Measurements from ENCODE around the gene PRDM2.

PRDM2 gene

GRCh38 chr1:13816016-13816760, 116.2 kb downstream of the PRDM2 start:
- no peak for DNase-seq

- no peak for DNase-seq
Measured at GRCh38 chr1:13817906-13818305, 117.9 kb downstream of the PRDM2 start.

GRCh38 chr1:13818926-13819325, 118.9 kb downstream of the PRDM2 start:
- DNase-seq: no peak

GRCh38 chr1:13819642-13820041, 119.7 kb downstream of the PRDM2 start:
- DNase-seq: no peak

GRCh38 chr1:13820055-13820454, 120.1 kb downstream of the PRDM2 start:
- no peak for DNase-seq

- no peak for DNase-seq
Measured at GRCh38 chr1:13820456-13820855, 120.5 kb downstream of the PRDM2 start.

GRCh38 chr1:13823126-13823880, 123.3 kb downstream of the PRDM2 start:
- no peak for DNase-seq

GRCh38 chr1:13823936-13824335, 123.9 kb downstream of the PRDM2 start:
- DNase-seq: no peak

GRCh38 chr1:13824626-13825025, 124.6 kb downstream of the PRDM2 start:
- no peak for DNase-seq

GRCh38 chr1:13825033-13825432, 125.0 kb downstream of the PRDM2 start:
- DNase-seq: no peak

- no peak for DNase-seq
Measured at GRCh38 chr1:13826009-13826408, 126.0 kb downstream of the PRDM2 start.

GRCh38 chr1:13826591-13826990, 126.6 kb downstream of the PRDM2 start:
- no peak for DNase-seq

GRCh38 chr1:13828454-13829151, 128.6 kb downstream of the PRDM2 start:
- DNase-seq: no peak

GRCh38 chr1:13829152-13829769, 129.3 kb downstream of the PRDM2 start:
- DNase-seq: no peak

GRCh38 chr1:13830170-13830569, 130.2 kb downstream of the PRDM2 start:
- no peak for DNase-seq

- no peak for DNase-seq
Measured at GRCh38 chr1:13830616-13831280, 130.8 kb downstream of the PRDM2 start.

GRCh38 chr1:13832100-13832499, 132.1 kb downstream of the PRDM2 start:
- DNase-seq: no peak

GRCh38 chr1:13832536-13832935, 132.5 kb downstream of the PRDM2 start:
- DNase-seq: no peak

- DNase-seq: no peak
Measured at GRCh38 chr1:13836136-13836535, 136.1 kb downstream of the PRDM2 start.

- DNase-seq: no peak
Measured at GRCh38 chr1:13836631-13837030, 136.6 kb downstream of the PRDM2 start.

GRCh38 chr1:13838236-13838635, 138.2 kb downstream of the PRDM2 start:
- DNase-seq: no peak

GRCh38 chr1:13842497-13842896, 142.5 kb downstream of the PRDM2 start:
- DNase-seq: no peak

- no peak for DNase-seq
Measured at GRCh38 chr1:13851726-13852125, 151.7 kb downstream of the PRDM2 start.
